GM19239 (cell line): ENCODE measurements around the gene AEN.
"Not testable (repeated sequence)": the region's sequence is repeated elsewhere in the genome, so short reads cannot be mapped to it uniquely, and the experiment has no call there.

ENCODE experiments used
- DNase-seq: peaks from one replicate; pipeline ENCODE4 v3.0.0; 2011; ENCODE audit warnings: low spot score; ENCODE audit not compliant: insufficient read length
- FAIRE-seq: peaks from 2 replicates; lab custom pipeline; 2011; peaks lifted over from hg19 to GRCh38; lab: Jason Lieb, UNC

AEN gene

GRCh38 chr15:88629071-88629470 is 7.9 kb downstream of the AEN start:
- FAIRE-seq = no peak
- no peak for DNase-seq

DNA sequence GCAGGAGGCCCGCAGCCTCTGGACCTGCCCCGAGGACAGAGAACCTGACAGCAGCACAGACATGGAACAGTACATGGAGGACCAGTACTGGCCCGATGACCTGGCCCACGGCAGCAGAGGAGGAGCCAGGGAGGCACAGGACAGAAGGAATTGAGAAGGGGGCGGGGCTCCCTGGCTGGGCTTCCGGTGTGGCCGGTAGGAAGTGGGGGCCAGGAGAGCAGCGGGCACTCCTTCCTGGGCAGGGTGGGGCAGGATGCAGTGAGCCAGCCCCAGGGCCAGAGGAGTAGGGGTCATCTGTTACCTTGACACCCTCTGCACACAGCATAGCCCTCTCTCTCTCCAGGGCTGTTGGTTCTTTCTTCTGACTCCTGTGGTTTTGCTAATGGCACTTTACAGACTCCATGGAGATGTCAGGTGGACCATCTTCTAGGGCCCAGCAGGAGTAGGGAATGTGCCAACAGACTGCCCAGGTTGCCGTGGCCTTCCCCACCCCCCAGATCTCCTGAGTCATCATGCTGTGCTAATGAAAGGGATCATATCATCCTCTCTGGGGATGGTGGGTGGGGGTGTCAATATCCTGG is 9.1 kb downstream of the AEN start:
- DNase-seq (no peak), FAIRE-seq (no peak)

DNA sequence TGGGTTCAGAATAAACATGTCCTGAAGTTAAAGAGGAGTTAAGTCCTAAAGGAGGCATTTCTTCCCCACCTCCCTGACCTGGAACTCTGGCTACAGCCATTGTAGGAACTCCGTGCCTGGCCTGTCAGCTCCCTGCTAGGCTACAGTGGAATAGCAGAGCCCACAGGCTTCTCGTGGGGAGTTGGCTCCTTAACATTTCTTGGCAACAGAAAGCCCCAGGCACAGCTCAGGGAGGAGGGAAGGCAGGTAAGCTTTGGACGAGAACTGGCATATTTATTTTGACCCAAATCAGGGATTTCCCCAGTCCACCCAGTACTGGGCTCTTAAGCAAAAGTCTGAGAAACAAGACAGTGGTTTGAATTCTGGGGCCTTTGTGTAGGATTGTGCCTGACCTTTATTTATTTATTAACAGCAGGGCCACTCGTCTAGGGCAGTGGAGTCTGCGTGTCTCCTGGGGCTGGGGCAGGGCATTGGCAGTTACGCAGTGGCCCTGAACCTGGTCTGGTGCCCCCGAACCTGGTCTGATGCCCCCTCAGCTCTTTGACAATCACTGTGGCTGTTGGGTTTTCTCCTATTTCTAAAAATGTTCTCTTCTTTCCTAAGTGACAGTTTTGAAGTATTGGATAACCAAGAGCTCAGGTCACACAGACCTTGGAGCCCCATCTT is 9.8 kb downstream of the AEN start:
- DNase-seq (no peak), FAIRE-seq (no peak)

DNA sequence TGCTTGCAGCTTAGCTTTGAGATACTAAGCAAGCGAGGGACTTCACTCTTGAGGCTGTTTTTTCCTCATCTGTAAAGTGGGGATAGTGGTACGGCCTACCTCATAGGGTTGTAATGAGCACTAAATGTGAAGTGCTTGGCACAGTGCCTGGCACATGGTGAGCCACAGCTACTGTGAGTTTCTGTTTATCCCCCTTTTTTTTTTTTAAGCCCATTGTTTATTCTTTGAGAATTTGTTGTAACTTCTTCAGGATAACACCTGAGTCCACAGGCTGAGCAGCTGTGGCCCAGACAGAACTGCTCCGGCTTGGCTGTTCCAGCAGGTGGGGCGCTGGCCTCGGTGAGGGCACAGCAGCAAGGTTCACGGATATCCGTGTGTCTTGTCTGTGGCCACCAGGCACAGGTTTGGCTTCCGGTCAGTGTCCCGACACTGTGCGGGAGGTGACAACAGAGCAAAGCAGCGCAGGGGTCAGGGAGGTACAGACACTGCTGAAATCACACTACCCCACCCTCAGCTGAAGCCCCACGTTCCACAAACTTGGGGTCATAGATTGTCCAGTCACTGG is 10.4 kb downstream of the AEN start:
- FAIRE-seq (no peak), DNase-seq (no peak)

DNA sequence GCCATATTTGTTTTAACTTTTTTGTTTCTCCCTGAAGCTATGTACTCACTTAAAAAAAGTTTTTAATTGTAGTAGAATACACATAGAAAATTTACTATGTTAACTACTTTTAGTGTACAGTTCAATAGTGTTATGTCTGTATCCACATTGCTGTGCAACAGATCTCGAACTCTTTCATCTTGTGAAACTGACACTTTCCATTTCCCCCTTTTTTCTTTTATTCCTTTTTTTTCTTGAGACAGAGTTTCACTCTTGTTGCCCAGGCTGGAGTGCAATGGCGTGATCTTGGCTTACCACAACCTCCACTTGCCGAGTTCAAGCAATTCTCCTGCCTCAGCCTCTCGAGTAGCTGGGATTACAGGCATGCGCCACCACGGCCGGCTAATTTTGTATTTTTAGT is 11.7 kb downstream of the AEN start:
- DNase-seq, FAIRE-seq: not testable (repeated sequence)

GRCh38 chr15:88634449-88634848 is 13.3 kb downstream of the AEN start:
- no peak for DNase-seq
- peak; percentile 8 for FAIRE-seq

DNA sequence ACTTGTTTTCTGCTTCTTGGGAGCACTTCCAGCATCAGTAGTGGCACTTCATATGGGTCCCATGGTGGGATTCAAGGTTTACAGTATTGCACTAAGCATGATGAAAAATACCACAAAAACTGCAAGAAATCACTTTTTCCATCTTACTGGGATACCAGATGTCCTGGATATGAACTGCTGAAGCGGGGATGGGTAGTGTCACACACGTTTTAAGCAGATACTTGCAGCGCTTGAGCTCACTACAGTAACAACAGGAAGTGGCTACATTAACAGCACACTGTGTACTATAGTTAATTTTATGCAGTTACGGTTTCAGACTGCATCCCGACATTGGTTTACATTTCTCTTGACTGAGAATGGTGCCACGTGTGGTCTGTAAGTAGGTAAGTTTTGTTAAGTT is 14.2 kb downstream of the AEN start:
- FAIRE-seq = peak; percentile 77
- DNase-seq = no peak

- DNase-seq (no peak), FAIRE-seq (no peak)
These were observed 14.9 kb downstream of the AEN start for GRCh38 chr15:88636050-88636449.

GRCh38 chr15:88636654-88637053 is 15.5 kb downstream of the AEN start:
- FAIRE-seq (no peak), DNase-seq (no peak)

DNA sequence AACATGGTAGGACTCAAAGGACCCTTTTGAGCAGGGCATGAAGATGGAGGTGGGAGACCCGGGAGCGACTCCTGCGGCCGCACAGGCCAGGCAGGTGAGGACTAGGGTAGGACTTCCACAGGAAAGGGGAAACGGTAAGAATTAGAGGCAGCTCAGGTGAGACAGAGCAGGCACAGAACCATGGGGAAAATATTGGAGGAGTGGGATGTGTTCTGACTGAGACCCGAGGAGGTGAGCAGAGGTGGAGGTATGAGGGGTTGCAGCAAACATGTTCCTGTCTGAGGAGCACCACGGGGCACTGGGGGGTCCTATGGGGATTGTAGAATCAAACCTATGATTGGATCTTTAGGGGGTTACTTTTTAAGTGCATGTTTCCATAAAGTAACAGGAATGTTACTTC is 16.3 kb downstream of the AEN start:
- DNase-seq = no peak
- no peak for FAIRE-seq

GRCh38 chr15:88637841-88638625 is 16.9 kb downstream of the AEN start:
- FAIRE-seq (peak; percentile 26), DNase-seq (no peak)

GRCh38 chr15:88638626-88639372 is 17.7 kb downstream of the AEN start, which contains the start of gene ISG20:
Gene ISG20, plus strand, starts transcription at chr15:88639016. Its CDS starts 351 bp downstream, at chr15:88639367.
- FAIRE-seq (peak; percentile 97), DNase-seq (peak; percentile 81)

DNA sequence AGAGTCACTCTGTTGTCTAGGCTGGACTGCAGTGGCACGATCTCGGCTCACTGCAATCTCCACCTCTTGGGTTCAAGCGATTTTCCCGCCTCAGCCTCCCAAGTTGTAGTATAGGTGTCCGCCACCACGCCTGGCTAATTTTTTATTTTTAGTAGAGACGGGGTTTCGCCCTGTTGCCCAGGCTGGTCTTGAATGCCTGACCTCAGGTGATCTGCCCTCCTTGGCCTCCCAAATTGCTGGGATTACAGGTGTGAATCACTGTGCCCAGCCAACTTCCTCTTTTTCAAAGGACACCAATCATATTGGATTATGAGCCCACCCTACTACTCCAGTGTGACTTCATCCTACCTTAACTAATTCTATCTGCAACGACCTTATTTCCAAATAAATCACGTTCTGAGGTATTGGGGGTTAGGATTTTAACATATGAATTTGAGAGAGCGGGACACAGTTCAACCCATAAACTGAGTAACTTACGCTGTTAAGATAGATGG is 20.9 kb downstream of the AEN start:
- DNase-seq (no peak), FAIRE-seq (no peak)

DNA sequence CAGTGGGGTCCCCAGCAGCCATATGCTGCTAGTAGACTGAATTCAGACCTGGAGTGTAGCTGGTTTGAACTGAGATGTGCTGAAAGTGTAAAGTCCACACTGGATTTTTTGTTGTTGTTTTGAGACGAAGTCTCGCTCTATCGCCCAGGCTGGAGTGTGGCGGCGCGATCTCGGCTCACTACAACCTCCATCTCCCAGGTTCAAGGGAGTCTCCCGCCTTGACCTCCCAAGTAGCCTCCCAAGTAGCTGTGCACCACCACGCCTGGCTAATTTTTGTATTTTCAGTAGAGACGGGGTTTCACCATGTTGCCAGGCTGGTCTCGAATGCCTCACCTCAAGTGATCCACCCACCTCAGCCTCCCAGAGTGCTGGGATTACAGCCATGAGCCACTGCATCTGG is 21.4 kb downstream of the AEN start:
- DNase-seq, FAIRE-seq: not testable (repeated sequence)

GRCh38 chr15:88644741-88645140 is 23.6 kb downstream of the AEN start:
- no peak for DNase-seq
- FAIRE-seq = no peak

DNA sequence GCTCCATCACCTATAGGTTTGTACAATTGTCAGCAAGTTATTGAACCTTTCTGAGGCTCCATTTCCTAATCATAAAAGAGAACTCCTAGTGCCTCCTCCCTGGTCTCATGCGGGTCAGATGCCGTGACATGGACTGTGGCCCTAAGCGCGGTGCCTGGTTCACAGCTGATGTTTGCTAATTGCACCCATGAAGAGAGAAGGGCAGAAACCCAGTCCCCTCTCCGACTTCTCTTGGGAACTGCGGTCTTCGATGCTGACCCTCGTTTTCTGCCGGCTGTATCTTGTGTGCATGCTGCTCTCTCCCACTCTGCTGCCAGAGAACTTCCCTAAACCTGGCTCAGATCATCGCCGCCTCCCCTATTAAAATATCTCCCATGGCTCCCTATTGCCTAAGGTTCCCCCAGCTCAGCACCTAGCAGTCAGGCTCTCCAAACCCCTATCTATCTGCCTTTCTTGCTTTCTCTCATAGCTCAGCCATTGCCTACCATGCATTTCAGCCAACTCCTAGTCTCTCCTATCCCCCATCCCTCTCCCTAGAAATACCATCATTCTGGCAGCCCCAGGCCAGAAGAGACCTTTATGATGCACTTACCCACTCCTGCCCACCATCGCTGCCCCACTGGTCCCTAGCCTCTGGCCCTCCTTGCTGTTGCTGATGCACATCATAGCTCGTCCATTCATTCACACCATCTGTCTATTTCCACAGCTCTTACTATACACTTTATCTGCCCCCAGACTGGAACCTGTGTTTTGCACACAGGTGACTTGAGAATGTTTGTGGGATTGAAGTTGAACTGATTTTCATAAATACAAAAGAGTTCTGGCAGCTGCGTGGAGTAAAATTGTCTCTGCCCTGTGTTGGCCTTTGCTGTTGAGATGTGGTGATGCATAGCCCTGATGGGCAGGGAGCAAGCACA is 24.3 kb downstream of the AEN start:
- FAIRE-seq (no peak), DNase-seq (no peak)

DNA sequence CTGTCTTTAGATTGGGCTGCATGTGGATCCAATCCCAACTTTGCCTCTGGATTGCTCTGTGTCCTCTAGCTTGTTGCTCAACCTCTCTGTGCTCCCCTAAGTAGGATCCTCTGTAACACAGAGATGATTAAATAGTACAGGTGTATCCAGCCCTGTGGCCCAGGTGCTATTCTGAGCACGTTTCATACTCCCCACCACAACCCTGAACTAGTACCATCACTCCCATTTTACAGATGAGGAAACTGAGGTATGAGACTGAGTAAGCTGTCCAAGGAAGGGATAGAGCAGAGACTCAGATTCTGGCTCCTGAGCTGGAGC is 24.9 kb downstream of the AEN start:
- DNase-seq = no peak
- FAIRE-seq = no peak

DNA sequence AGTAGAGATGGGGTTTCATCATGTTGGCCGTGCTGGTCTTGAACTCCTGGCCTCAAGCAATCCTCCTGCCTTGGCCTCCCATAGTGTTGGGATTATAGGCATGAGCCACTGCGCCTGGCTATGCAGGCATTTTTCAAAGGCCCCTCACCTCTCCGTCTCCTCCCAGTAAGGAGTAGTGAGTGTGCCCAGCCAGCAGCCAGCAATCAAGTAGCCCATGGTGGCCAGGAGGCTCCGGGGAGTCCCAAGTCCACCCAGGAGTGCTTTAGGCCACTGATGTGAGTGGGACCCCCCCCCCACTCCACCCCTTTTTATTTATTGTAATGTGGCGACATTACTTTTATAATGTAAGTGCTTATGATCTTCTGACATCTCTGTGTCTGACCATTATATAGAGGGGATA is 25.8 kb downstream of the AEN start:
- FAIRE-seq (no peak), DNase-seq (no peak)

- no peak for DNase-seq
- no peak for FAIRE-seq
These were observed 26.4 kb downstream of the AEN start for GRCh38 chr15:88647351-88648105.
